ENCODE results near the gene CCL4. TPM values are rescaled to one million over a fixed set of nuclear protein-coding genes. Genes with fewer than 3 reads are reported as not detected.
"Not testable (repeated sequence)": the region's sequence is repeated elsewhere in the genome, so short reads cannot be mapped to it uniquely, and the experiment has no call there.

CCL4 gene
- total RNA-seq (1 to 10 TPM; 1.5 to 2.1 TPM), total RNA-seq (0.07 to 1,573 (median 12.5) reads per million in 172 experiments)
- 16.3 TPM for polyA plus RNA-seq (2013, experiment 1 of 2)
- 27.0 TPM for polyA plus RNA-seq (2013, experiment 2 of 2)

DNA sequence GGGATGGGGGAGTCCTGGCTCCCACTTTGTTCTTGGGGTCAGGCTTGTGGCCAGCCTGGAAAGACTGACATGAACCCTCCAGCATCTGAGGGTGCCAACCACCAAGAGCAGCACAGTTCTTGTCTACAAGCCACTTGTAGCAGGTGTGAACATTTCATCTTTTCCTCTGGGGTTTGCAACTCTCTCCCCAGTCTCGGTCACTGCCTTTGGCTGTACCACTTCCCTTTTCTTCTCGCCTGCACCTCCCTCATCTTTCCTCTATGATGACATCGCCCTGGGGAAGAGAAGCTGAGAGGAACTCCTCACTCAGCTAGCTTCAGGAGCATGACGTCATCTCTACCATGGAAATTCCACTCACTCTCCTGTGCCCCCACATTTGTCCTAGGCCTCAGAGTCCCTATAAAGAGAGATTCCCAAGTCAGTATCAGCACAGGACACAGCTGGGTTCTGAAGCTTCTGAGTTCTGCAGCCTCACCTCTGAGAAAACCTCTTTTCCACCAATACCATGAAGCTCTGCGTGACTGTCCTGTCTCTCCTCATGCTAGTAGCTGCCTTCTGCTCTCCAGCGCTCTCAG lies at the start of gene CCL4:
TSS of gene CCL4 (plus strand) at position 427 of the 575 bp plus-strand sequence. CDS start at position 506, 79 bp downstream.
- H3K36me3 Mint-ChIP-seq (ENCODE audit: low read depth); H3K4me1 Mint-ChIP-seq (ENCODE audit: low read depth); ATAC-seq (ENCODE audit: poor library complexity); H3K4me3 Mint-ChIP-seq; H3K27ac ChIP-seq (ENCODE audit: low read depth in 1 of 2, low read length in 2 of 2); H3K9me3 Mint-ChIP-seq; H3K9me3 ChIP-seq (ENCODE audit: control insufficient read depth in 1 of 2, insufficient read depth in 1 of 2, low read length in 2 of 2); H3K36me3 ChIP-seq (ENCODE audit: insufficient read depth, low read length); CTCF ChIA-PET; H3K27me3 ChIP-seq (ENCODE audit: control insufficient read depth in 1 of 2, insufficient read depth in 2 of 2, low read length in 2 of 2); POLR2A ChIA-PET; H3K27ac Mint-ChIP-seq: not testable (repeated sequence)
- H3K4me3 ChIP-seq (ENCODE audit: low read length), result peak within 1 kb of the TSS; percentile 25
- intact Hi-C loops (cut with DNase I, micrococcal nuclease), result loop anchor here in 1 of 2 experiments (2.0 kb wide), 1 partner anchor 19 kb away; no protein-coding TSS in a partner anchor
- DNase-seq, result peak in 3 of 14 experiments; percentile 62 to 78 (median 68)
- peaks cover 23% of the 10 kb centered on the region for H3K4me1 ChIP-seq (ENCODE audit: insufficient read depth, low read length)
- H3K27me3 Mint-ChIP-seq, result peaks cover 54% of the 10 kb centered on the region

- ATAC-seq (ENCODE audit: poor library complexity), result no peak
- H3K27me3 ChIP-seq (ENCODE audit: control insufficient read depth in 1 of 2, insufficient read depth in 2 of 2, low read length in 2 of 2), result no peaks in the 10 kb centered on the region
- intact Hi-C loops (cut with DNase I, micrococcal nuclease), result no loop called here
- CTCF ChIA-PET, result no interaction called here
- TF ChIP-seq, protein P1, sequence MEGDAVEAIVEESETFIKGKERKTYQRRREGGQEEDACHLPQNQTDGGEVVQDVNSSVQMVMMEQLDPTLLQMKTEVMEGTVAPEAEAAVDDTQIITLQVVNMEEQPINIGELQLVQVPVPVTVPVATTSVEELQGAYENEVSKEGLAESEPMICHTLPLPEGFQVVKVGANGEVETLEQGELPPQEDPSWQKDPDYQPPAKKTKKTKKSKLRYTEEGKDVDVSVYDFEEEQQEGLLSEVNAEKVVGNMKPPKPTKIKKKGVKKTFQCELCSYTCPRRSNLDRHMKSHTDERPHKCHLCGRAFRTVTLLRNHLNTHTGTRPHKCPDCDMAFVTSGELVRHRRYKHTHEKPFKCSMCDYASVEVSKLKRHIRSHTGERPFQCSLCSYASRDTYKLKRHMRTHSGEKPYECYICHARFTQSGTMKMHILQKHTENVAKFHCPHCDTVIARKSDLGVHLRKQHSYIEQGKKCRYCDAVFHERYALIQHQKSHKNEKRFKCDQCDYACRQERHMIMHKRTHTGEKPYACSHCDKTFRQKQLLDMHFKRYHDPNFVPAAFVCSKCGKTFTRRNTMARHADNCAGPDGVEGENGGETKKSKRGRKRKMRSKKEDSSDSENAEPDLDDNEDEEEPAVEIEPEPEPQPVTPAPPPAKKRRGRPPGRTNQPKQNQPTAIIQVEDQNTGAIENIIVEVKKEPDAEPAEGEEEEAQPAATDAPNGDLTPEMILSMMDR (IDR thresholded peaks at IDR 0.05), result no peak
- no peaks in the 10 kb centered on the region for H3K4me1 ChIP-seq (ENCODE audit: insufficient read depth, low read length)
- POLR2A ChIA-PET, result no interaction called here
- H3K9me3 ChIP-seq (ENCODE audit: control insufficient read depth in 1 of 2, insufficient read depth in 1 of 2, low read length in 2 of 2), result peaks cover 0 to 6% of the 10 kb centered on the region in 2 experiments
- no peaks in the 10 kb centered on the region for H3K36me3 ChIP-seq (ENCODE audit: insufficient read depth, low read length)
- H3K36me3 Mint-ChIP-seq (ENCODE audit: low read depth), result peaks cover 3% of the 10 kb centered on the region
- H3K4me3 Mint-ChIP-seq, result no peak overlapping the region
- no peak overlapping the region for H3K4me3 ChIP-seq (ENCODE audit: low read length)
- peaks cover 28% of the 10 kb centered on the region for H3K27me3 Mint-ChIP-seq
- H3K9me3 Mint-ChIP-seq, result peaks cover 3% of the 10 kb centered on the region
- H3K27ac Mint-ChIP-seq, result no peak overlapping the region
- H3K4me1 Mint-ChIP-seq (ENCODE audit: low read depth), result no peaks in the 10 kb centered on the region
- H3K27ac ChIP-seq (ENCODE audit: low read depth in 1 of 2, low read length in 2 of 2), result no peak overlapping the region
- no peak for DNase-seq
Observed at GRCh38 chr17:36055171-36055570, 48.5 kb upstream of the CCL4 start.

DNA sequence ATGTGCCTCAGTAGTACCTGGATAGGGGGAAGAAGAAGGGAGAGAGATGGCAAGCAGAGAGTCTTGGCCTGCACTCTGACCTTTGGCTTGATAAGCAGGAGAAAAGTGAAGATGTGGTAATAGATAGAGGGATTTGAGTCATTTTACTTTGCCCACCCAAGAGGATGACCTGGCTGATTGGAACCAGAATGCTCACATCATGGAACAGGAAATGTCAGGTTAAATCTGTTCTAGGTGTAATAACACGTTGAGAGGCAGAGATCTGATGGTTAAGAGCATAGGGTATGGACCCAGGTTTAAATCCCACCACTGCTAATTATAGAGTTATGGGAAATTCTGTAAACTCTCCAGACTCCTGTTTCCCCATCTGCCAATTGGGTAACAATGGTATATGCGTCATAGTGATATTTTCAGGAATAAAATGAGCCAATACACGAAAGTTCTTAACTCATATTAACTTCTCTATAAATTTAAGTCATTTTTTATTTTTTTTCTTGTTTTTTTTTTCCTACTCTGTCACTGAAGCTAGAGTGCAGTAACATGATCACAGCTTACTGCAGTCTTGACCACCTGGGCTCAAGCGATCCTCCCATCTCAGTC lies 47.6 kb upstream of the CCL4 start:
- intact Hi-C loops (cut with DNase I, micrococcal nuclease), result no loop called here
- DNase-seq (peak in 1 of 14 experiments; percentile 15), ATAC-seq (ENCODE audit: poor library complexity) (no peak)
- peaks cover 3% of the 10 kb centered on the region for H3K36me3 Mint-ChIP-seq (ENCODE audit: low read depth)
- TF ChIP-seq, protein P1 (IDR thresholded peaks at IDR 0.05), result no peak
- H3K4me3 Mint-ChIP-seq, result no peak overlapping the region
- no peak overlapping the region for H3K4me3 ChIP-seq (ENCODE audit: low read length)
- POLR2A ChIA-PET, result no interaction called here
- no peaks in the 10 kb centered on the region for H3K9me3 Mint-ChIP-seq
- CTCF ChIA-PET, result interaction anchor here (0.7 to 1.4 kb wide), 2 partner anchors 13 to 16 kb away, joined by 3 to 4 read pairs; no protein-coding TSS in a partner anchor
- no peak overlapping the region for H3K27ac Mint-ChIP-seq
- no peaks in the 10 kb centered on the region for H3K36me3 ChIP-seq (ENCODE audit: insufficient read depth, low read length)
- H3K9me3 ChIP-seq (ENCODE audit: control insufficient read depth in 1 of 2, insufficient read depth in 1 of 2, low read length in 2 of 2), result no peaks in the 10 kb centered on the region
- H3K27me3 ChIP-seq (ENCODE audit: control insufficient read depth in 1 of 2, insufficient read depth in 2 of 2, low read length in 2 of 2), result no peaks in the 10 kb centered on the region
- H3K27ac ChIP-seq (ENCODE audit: low read depth in 1 of 2, low read length in 2 of 2), result no peak overlapping the region
- H3K27me3 Mint-ChIP-seq, result peaks cover 26% of the 10 kb centered on the region
- no peaks in the 10 kb centered on the region for H3K4me1 Mint-ChIP-seq (ENCODE audit: low read depth)
- no peaks in the 10 kb centered on the region for H3K4me1 ChIP-seq (ENCODE audit: insufficient read depth, low read length)
